DND-41 (cell line): ENCODE results near the gene B3GNT4.

ENCODE experiments used
- ATAC-seq: fragments of 200-7000 bp; cut with Tn5 transposase; 3 replicates; pipeline ENCODE4 v1.9.1; 2021; ENCODE audit warnings: low read depth; ENCODE audit not compliant: insufficient read depth
- DNase-seq: peaks from one replicate; pipeline ENCODE4 v3.0.0-alpha.2; 2020
- H2AFZ ChIP-seq: 2 replicates; pipeline ENCODE4 v1.6.0; 2012; ENCODE audit warnings: low read depth, low read length
- H3K27ac ChIP-seq: 2 replicates; pipeline ENCODE4 v1.5.1; 2012; ENCODE audit warnings: low read length, inconsistent platforms
- H3K27me3 ChIP-seq: fragments of 200-600 bp; sonication (generic); 2 replicates; pipeline ENCODE4 v1.6.0; 2012; ENCODE audit warnings: low read length, mild to moderate bottlenecking, inconsistent platforms; ENCODE audit not compliant: insufficient read depth, poor library complexity
- H3K36me3 ChIP-seq: 2 replicates; pipeline ENCODE4 v1.5.1; 2012; ENCODE audit warnings: low read length, inconsistent platforms; ENCODE audit not compliant: insufficient read depth
- H3K4me1 ChIP-seq: 2 replicates; pipeline ENCODE4 v1.5.1; 2012; ENCODE audit warnings: mild to moderate bottlenecking, low read length; ENCODE audit not compliant: insufficient read depth
- H3K4me2 ChIP-seq: 2 replicates; pipeline ENCODE4 v1.6.0; 2012; ENCODE audit warnings: mild to moderate bottlenecking, moderate library complexity, low read length, inconsistent platforms; ENCODE audit not compliant: insufficient read depth
- H3K4me3 ChIP-seq, 2 experiments: fragments of 200-600 bp in 1 of 2; shearing (Covaris generic) in 1 of 2; 2 replicates each; pipeline ENCODE4 v1.5.1; 2012 to 2016; ENCODE audit warnings: inconsistent platforms in 2 of 2, low read length in 2 of 2, mild to moderate bottlenecking in 2 of 2, low read depth in 1 of 2, moderate library complexity in 1 of 2
- H3K79me2 ChIP-seq: 2 replicates; pipeline ENCODE4 v1.6.0; 2012; ENCODE audit warnings: low read length, inconsistent platforms; ENCODE audit not compliant: insufficient read depth
- H3K9ac ChIP-seq: 2 replicates; pipeline ENCODE4 v1.6.0; 2012; ENCODE audit warnings: low read depth, mild to moderate bottlenecking, inconsistent platforms, low read length, moderate library complexity
- H3K9me3 ChIP-seq: 2 replicates; pipeline ENCODE4 v1.5.1; 2012; ENCODE audit warnings: low read length, moderate library complexity, mild to moderate bottlenecking, inconsistent platforms; ENCODE audit not compliant: insufficient read depth, severe bottlenecking
- H4K20me1 ChIP-seq: 2 replicates; pipeline ENCODE4 v1.6.0; 2012; ENCODE audit warnings: low read length; ENCODE audit not compliant: insufficient read depth
- EZH2 ChIP-seq: IDR thresholded peaks from 3 replicates; pipeline ENCODE4 v1.6.1; 2012; ENCODE audit warnings: borderline replicate concordance, low read depth, mild to moderate bottlenecking, moderate library complexity, low read length, inconsistent platforms; ENCODE audit not compliant: severe bottlenecking
- TF ChIP-seq, protein P1 (sequence below): IDR thresholded peaks from 2 replicates; pipeline ENCODE4 v1.5.1; 2012; ENCODE audit warnings: borderline replicate concordance, low read length, moderate library complexity, mild to moderate bottlenecking; ENCODE audit not compliant: poor library complexity, severe bottlenecking; ENCODE audit errors: extremely low read depth

B3GNT4 gene

DNA sequence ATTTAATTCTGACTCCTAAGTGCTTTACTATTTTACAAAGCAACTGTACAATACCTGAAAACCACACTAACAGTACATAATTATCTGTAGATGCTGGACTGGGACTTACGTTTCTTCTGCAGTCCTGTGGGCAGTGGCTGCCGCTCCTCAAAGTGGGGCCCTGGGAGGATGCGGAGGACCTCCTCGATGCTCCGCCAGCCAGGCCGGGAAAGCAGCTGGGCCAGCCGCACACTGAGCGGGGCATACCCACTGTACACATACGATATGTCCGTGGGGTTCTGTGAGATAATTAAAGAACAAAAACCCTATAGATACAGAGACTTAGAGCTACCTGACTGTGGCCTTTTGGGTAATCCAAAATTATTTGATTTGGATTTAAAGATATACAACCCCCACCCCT, 29.2 kb downstream of the B3GNT4 start:
- H3K4me1 ChIP-seq, result peaks cover 20% of the 10 kb centered on the region
- no peak overlapping the region for H3K4me3 ChIP-seq
- peaks cover 11% of the 10 kb centered on the region; the same call in 1 of the 2 replicates for H4K20me1 ChIP-seq
- no peaks in the 10 kb centered on the region for H3K79me2 ChIP-seq
- H3K27me3 ChIP-seq, result no peaks in the 10 kb centered on the region
- no peaks in the 10 kb centered on the region for H3K9me3 ChIP-seq
- no peak overlapping the region for H2AFZ ChIP-seq
- H3K27ac ChIP-seq, result no peak overlapping the region
- H3K9ac ChIP-seq, result no peak overlapping the region
- ATAC-seq, result no peak
- no peak overlapping the region for H3K4me2 ChIP-seq
- H3K36me3 ChIP-seq, result peaks cover 41% of the 10 kb centered on the region
- TF ChIP-seq, protein P1, sequence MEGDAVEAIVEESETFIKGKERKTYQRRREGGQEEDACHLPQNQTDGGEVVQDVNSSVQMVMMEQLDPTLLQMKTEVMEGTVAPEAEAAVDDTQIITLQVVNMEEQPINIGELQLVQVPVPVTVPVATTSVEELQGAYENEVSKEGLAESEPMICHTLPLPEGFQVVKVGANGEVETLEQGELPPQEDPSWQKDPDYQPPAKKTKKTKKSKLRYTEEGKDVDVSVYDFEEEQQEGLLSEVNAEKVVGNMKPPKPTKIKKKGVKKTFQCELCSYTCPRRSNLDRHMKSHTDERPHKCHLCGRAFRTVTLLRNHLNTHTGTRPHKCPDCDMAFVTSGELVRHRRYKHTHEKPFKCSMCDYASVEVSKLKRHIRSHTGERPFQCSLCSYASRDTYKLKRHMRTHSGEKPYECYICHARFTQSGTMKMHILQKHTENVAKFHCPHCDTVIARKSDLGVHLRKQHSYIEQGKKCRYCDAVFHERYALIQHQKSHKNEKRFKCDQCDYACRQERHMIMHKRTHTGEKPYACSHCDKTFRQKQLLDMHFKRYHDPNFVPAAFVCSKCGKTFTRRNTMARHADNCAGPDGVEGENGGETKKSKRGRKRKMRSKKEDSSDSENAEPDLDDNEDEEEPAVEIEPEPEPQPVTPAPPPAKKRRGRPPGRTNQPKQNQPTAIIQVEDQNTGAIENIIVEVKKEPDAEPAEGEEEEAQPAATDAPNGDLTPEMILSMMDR, result no peak
- TF ChIP-seq EZH2, result no peak
- DNase-seq, result no peak

DNA sequence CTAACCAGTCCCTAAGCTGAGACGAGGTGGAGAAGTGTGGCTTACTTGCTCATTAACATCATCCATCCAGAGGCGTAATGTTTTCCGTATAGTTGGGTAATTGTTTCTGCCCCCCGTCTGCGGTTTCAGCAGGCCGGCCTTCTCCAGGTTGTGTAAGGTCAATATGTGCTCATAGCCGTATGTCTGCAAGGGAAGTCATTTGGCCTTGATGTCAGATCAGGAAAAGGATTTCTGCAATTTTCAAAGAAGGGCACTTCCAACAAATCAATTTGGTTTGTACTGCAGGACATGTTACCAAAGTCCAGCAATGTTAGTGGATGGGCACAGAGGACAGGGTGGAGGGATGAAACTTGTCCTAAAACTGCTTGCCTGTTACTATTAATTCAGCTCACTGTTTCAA, 32.2 kb downstream of the B3GNT4 start:
- H3K27ac ChIP-seq, result no peak overlapping the region
- H4K20me1 ChIP-seq, result peaks cover 4% of the 10 kb centered on the region; the same call in 1 of the 2 replicates
- H2AFZ ChIP-seq, result no peak overlapping the region
- H3K36me3 ChIP-seq, result peaks cover 44% of the 10 kb centered on the region
- no peaks in the 10 kb centered on the region for H3K27me3 ChIP-seq
- no peak overlapping the region for H3K4me2 ChIP-seq
- H3K79me2 ChIP-seq, result no peaks in the 10 kb centered on the region
- no peaks in the 10 kb centered on the region for H3K4me1 ChIP-seq
- H3K4me3 ChIP-seq, result no peak overlapping the region
- no peaks in the 10 kb centered on the region for H3K9me3 ChIP-seq
- H3K9ac ChIP-seq, result no peak overlapping the region
- no peak for ATAC-seq
- no peak for DNase-seq
- TF ChIP-seq, protein P1, result no peak
- TF ChIP-seq EZH2, result no peak

DNA sequence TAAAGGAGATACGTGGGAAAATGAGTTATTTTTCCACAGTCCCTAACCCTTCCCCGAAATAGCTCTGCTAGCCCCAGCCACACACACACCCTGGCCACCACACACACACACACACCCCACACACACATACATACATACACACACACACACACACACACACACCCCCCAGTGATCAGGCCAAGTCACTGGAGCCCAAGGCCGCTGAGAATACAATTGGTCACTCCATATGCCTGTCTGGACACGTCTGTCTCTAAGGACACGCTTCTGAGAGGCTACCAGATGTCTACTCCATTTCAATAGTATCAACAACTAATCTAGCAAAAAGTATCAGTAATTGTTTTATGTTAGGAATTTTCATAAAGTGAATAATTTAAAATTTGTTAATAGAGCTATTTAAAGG, 35.4 kb downstream of the B3GNT4 start:
- TF ChIP-seq, protein P1, result no peak
- TF ChIP-seq EZH2, result no peak
- Histone ChIP-seq H3K4me1 (no peaks in the 10 kb centered on the region), H3K79me2 (no peaks in the 10 kb centered on the region), H3K4me2 (no peak overlapping the region), H2AFZ (no peak overlapping the region), H3K4me3 (no peak overlapping the region), H3K36me3 (peaks cover 36% of the 10 kb centered on the region), H3K9ac (no peak overlapping the region), H3K27ac (no peak overlapping the region), H4K20me1 (no peaks in the 10 kb centered on the region), H3K27me3 (no peaks in the 10 kb centered on the region), H3K9me3 (no peaks in the 10 kb centered on the region)
- DNase-seq (no peak), ATAC-seq (no peak)

- Histone ChIP-seq H3K27me3 (no peaks in the 10 kb centered on the region), H3K9ac (no peak overlapping the region), H3K36me3 (peaks cover 29% of the 10 kb centered on the region), H3K27ac (no peak overlapping the region), H4K20me1 (no peaks in the 10 kb centered on the region), H3K4me2 (no peak overlapping the region), H3K4me1 (no peaks in the 10 kb centered on the region), H3K9me3 (no peaks in the 10 kb centered on the region), H2AFZ (no peak overlapping the region), H3K4me3 (no peak overlapping the region), H3K79me2 (no peaks in the 10 kb centered on the region)
- DNase-seq (no peak), ATAC-seq (no peak)
- TF ChIP-seq, protein P1, result no peak
- no peak for TF ChIP-seq EZH2
These were observed 40.5 kb downstream of the B3GNT4 start for GRCh38 chr12:122243965-122244364.
